HepG2 (cell line): Measurements from ENCODE around the gene PTTG1. TPM values are rescaled to one million over a fixed set of nuclear protein-coding genes. Genes with fewer than 3 reads are reported as not detected.

Source experiments
- AGO2 ChIP-seq: fragments of 200-400 bp; formaldehyde crosslinking; optimal IDR thresholded peaks from 2 replicates; pipeline ENCODE3; 2017; ENCODE audit warnings: mild to moderate bottlenecking, low read depth, low read length, moderate library complexity
- CAMTA2 ChIP-seq: sonication (generic); formaldehyde crosslinking; IDR thresholded peaks from 2 replicates; pipeline ENCODE4 v1.4.0; 2020; ENCODE audit warnings: mild to moderate bottlenecking, missing genetic modification reagents, borderline replicate concordance
- DMTF1 ChIP-seq: sonication (generic); formaldehyde crosslinking; IDR thresholded peaks from 2 replicates; pipeline ENCODE4 v1.4.0; 2020; ENCODE audit warnings: mild to moderate bottlenecking, missing genetic modification reagents
- FOXJ3 ChIP-seq: sonication (generic); formaldehyde crosslinking; IDR thresholded peaks from 2 replicates; pipeline ENCODE4 v1.4.0; 2020; ENCODE audit warnings: missing genetic modification reagents, mild to moderate bottlenecking, borderline replicate concordance
- IRF1 ChIP-seq: sonication (generic); formaldehyde crosslinking; IDR thresholded peaks from 2 replicates; pipeline ENCODE4 v1.4.0; 2020; ENCODE audit warnings: low read depth, mild to moderate bottlenecking, missing genetic modification reagents
- NCOA2 ChIP-seq: sonication (generic); formaldehyde crosslinking; IDR thresholded peaks from 2 replicates; pipeline ENCODE4 v1.8.0; 2022; ENCODE audit warnings: inconsistent platforms
- NONO ChIP-seq, 2 experiments: fragments of 450-650 bp in 1 of 2; sonication (generic) in 1 of 2; formaldehyde crosslinking in 1 of 2; IDR thresholded peaks in 1 of 2; conservative IDR thresholded peaks in 1 of 2; 2 replicates each; pipeline versions ENCODE4 v1.6.1 to v1.8.0; 2017 to 2022; ENCODE audit warnings: mild to moderate bottlenecking in 1 of 2, missing genetic modification reagents in 1 of 2, moderate library complexity in 1 of 2
- NR0B2 ChIP-seq: sonication (generic); formaldehyde crosslinking; IDR thresholded peaks from 2 replicates; pipeline ENCODE4 v1.4.0; 2020; ENCODE audit warnings: mild to moderate bottlenecking, missing genetic modification reagents
- PBX3 ChIP-seq: sonication (generic); formaldehyde crosslinking; IDR thresholded peaks from 2 replicates; pipeline ENCODE4 v1.8.1; 2023; ENCODE audit warnings: missing genetic modification reagents, inconsistent platforms, borderline replicate concordance
- RCOR2 ChIP-seq: IDR thresholded peaks from 2 replicates; pipeline ENCODE4 v1.6.1; 2016; ENCODE audit warnings: missing biosample characterization, missing genetic modification reagents
- RFX1 ChIP-seq: fragments of 450-650 bp; IDR thresholded peaks from 2 replicates; pipeline ENCODE4 v1.6.1; 2017
- SMAD3 ChIP-seq: sonication (generic); formaldehyde crosslinking; IDR thresholded peaks from 2 replicates; pipeline ENCODE4 v1.4.0; 2020; ENCODE audit warnings: missing genetic modification reagents
- SRF ChIP-seq: IDR thresholded peaks from 2 replicates; pipeline ENCODE4 v1.6.1; 2011; ENCODE audit warnings: mild to moderate bottlenecking, low read depth, low read length, moderate library complexity
- THAP8 ChIP-seq: sonication (generic); formaldehyde crosslinking; IDR thresholded peaks from 2 replicates; pipeline ENCODE4 v1.5.1; 2020; ENCODE audit warnings: missing genetic modification reagents, mild to moderate bottlenecking, borderline replicate concordance
- YY1 ChIP-seq: IDR thresholded peaks from 2 replicates; pipeline ENCODE4 v1.6.1; 2011; ENCODE audit warnings: low read length, low read depth, moderate library complexity, mild to moderate bottlenecking; ENCODE audit not compliant: insufficient read depth, insufficient replicate concordance
- ZNF281 ChIP-seq: sonication (generic); formaldehyde crosslinking; IDR thresholded peaks from 2 replicates; pipeline ENCODE4 v1.4.0; 2020; ENCODE audit warnings: missing genetic modification reagents, borderline replicate concordance
- ZNF782 ChIP-seq: sonication (generic); formaldehyde crosslinking; IDR thresholded peaks from 2 replicates; pipeline ENCODE4 v1.4.0; 2020; ENCODE audit warnings: missing genetic modification reagents, mild to moderate bottlenecking, borderline replicate concordance
- ZNF841 ChIP-seq: sonication (generic); formaldehyde crosslinking; IDR thresholded peaks from 2 replicates; pipeline ENCODE4 v1.8.1; 2023; ENCODE audit warnings: missing genetic modification reagents, borderline replicate concordance
- ZNF850 ChIP-seq: sonication (generic); formaldehyde crosslinking; conservative IDR thresholded peaks from 2 replicates; pipeline ENCODE4 v1.9.0; 2021; ENCODE audit warnings: mild to moderate bottlenecking, missing genetic modification reagents
- polyA plus RNA-seq, 8 experiments: library from polyadenylated mRNA; depleted of rRNA in 3 of 8; stranded (reverse) in 7 of 8; unstranded in 1 of 8; fragments of >200 nt; fragmentation: Illumina TruSeq in 4 of 8; extraction: Trizol in 4 of 8; gene quantifications; 2 replicates each; pipeline versions ENCODE4 v1.2.1 to v1.2.3, GENCODE V29; 2011 to 2016; ENCODE audit warnings: low read depth in 4 of 8, missing spikeins in 1 of 8, mixed read lengths in 1 of 8; ENCODE audit not compliant: insufficient read depth in 1 of 8
- total RNA-seq, 5 experiments: library from RNA; depleted of rRNA; stranded (reverse); fragments of >200 nt; fragmentation: Illumina TruSeq; extraction: Trizol; gene quantifications; 2 replicates each; pipeline ENCODE4 v1.2.3, GENCODE V29; 2016; ENCODE audit warnings: low read depth in 1 of 5

Gene PTTG1
- total and polyA plus RNA-seq, 2 of the 13 experiments (the other 11 are each of a cell fraction or from before 2014, with no cell fraction given) = 102 to 161 TPM

- TF ChIP-seq YY1 = no peak
- TF ChIP-seq ZNF850 = no peak
- TF ChIP-seq NONO (IDR thresholded peaks at IDR 0.05) = no peak
- TF ChIP-seq NONO (CRISPR knock-in tag; conservative IDR thresholded peaks at IDR 0.05) = no peak
- TF ChIP-seq ZNF782 (CRISPR knock-in tag) = no peak
- TF ChIP-seq ZNF281 (CRISPR knock-in tag) = peak; percentile 84
- no peak for TF ChIP-seq THAP8 (CRISPR knock-in tag)
- TF ChIP-seq CAMTA2 (CRISPR knock-in tag) = no peak
- TF ChIP-seq RFX1 = no peak
- TF ChIP-seq PBX3 = no peak
- TF ChIP-seq NR0B2 (CRISPR knock-in tag) = no peak
- no peak for TF ChIP-seq ZNF841 (CRISPR knock-in tag)
- no peak for TF ChIP-seq IRF1 (CRISPR knock-in tag)
- TF ChIP-seq DMTF1 = no peak
- TF ChIP-seq FOXJ3 (CRISPR knock-in tag) = no peak
- no peak for TF ChIP-seq AGO2
- TF ChIP-seq SMAD3 = peak; percentile 69; the same call in 1 of the 2 replicates
- 0 out of 2 replicates have a peak, but pooled peaks have one; percentile 30 for TF ChIP-seq RCOR2 (CRISPR knock-in tag)
- TF ChIP-seq NCOA2 (CRISPR knock-in tag) = peak; percentile 63
- TF ChIP-seq SRF = no peak
These were observed 55.8 kb downstream of the PTTG1 start (continued) for GRCh38 chr5:160477266-160477970.
